T-helper 1 cell treated with Interleukin-12 subunit alpha and Interleukin-12 subunit beta and Interleukin-4 antibody, amounts not matched to agents 30 ng/mL and 1 ng/mL, for 36 hours (primary cell): ENCODE results near the gene SCAPER. TPM values are rescaled to one million over a fixed set of nuclear protein-coding genes. Genes with fewer than 3 reads are reported as not detected.
"Not testable (repeated sequence)": the region's sequence is repeated elsewhere in the genome, so short reads cannot be mapped to it uniquely, and the experiment has no call there.

Source experiments
- intact Hi-C: fragments of 100-400 bp; cut with micrococcal nuclease; formaldehyde crosslinking; loops from one replicate; pipeline ENCODE4 v1.15.1; 2024
- total RNA-seq: library from RNA; stranded (reverse); gene quantifications from 2 replicates; pipeline ENCODE4 v1.2.3, GENCODE V29; 2022

Gene SCAPER
- total RNA-seq, 1 donor from 2014 or later, result 26.1 TPM

DNA sequence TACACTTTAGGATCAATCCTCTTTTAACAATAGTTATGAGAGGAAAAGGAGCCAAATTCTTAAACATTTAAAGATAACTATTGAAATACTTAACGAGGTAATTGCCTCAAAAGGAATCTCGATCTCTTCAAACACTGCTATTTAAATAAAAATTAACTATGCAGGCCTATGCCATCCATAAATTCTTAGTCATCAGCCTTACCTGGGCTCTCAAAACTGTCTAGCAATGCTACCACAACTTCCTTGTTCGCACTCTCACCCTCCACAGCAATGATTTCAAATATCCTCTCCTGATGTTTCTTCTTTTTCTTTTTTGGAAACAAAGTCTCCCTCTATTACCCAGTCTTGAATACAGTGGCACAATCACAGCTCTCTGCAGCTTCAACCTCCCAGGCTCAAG, 606.2 kb downstream of the SCAPER start:
- intact Hi-C loops, result no loop called here

- intact Hi-C loops, result not testable (repeated sequence)
Observed at GRCh38 chr15:76297951-76298350, 607.2 kb downstream of the SCAPER start.

Other genes starting within 250 kb of the SCAPER start
- gene RCN2, start 26.4 kb upstream of the SCAPER start, total RNA-seq, result 30.8 and 31.9 TPM in 2 replicates
- gene PSTPIP1, start 89.8 kb upstream of the SCAPER start, total RNA-seq, result 216 and 224 TPM in 2 replicates
- gene TSPAN3, start 165.8 kb upstream of the SCAPER start, total RNA-seq, result 19.2 and 19.5 TPM in 2 replicates